Activated gamma-delta T cell treated with anti-CD3 and anti-CD28 coated beads, Interleukin-2, amount 50 U/mL, for 16 hours (primary cell): ENCODE results near the gene UBE2G2.

Experiments used
- DNase-seq: peaks from one replicate; pipeline ENCODE4 v3.0.0-alpha.2; 2020; ENCODE audit warnings: low read depth

The UBE2G2 gene

GRCh38 chr21:44724926-44725325 lies 76.7 kb downstream of the UBE2G2 start:
- no peak for DNase-seq

DNA sequence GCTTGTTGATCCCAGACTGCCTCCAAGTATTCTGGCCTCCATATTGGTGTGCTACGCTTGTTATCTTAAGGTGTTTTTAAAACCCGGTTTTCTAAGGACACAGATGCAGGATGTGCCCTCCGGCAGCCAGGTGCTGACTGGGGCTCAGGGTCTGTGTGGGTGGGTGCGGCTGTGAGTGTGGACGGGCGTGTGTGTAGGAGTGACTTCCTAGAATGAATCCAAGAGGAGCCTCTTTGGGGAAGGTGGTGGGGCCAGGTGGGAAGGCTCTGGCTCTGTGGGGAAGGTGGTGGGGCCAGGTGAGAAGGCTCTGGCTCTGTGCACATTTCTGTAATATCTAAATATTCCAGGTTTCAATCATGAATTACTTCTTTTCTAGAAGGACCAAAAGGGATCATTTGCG lies 77.4 kb downstream of the UBE2G2 start:
- no peak for DNase-seq

DNA sequence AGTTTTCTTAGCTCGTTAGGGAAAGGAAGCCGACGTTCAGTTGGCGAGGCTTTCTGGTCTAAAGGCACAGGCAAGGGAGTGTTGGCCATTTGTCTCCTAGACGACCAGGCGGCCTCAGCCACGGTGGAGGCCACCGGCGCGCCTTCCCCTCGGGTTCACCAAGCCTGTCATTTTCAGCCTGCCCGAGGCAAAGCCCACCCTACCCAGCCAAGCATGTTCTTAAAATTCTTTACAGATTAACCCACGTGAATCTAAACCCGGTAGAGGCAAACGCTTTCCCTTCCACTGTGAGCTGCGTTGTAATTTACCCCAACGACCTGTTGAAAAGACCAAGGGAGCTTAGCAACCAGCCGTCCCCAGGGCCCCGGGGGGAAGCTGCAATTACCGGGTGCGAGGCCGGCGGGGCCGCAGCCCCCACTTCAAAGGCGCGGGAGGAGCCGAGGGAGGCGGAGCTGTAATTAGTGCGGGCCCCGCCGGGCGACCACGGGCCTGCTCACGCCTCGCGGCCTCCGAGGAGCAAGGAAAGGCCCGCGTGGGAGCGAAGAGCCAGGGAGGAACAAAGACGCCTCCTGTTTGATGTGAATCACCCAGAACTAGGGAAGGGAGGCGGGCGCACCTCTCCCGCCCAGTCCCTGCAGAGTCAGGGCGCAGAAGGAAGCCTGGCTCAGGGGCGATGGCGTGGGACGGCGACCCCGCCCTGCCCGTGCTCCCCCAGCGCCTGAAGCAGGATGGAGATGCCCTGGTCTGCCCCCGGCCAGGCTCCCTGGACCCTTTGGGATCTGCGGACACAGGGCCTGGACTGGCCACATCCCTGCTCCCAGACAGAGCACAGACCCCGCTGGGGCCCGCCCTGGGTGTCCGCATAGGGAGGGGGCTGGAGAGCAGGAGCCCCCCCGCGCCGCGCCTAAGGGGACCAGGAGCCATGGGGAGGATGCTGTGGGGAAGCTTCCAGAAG lies 78.2 kb downstream of the UBE2G2 start:
- no peak for DNase-seq

GRCh38 chr21:44722731-44723130 lies 78.9 kb downstream of the UBE2G2 start:
- no peak for DNase-seq

GRCh38 chr21:44720170-44720569 lies 81.5 kb downstream of the UBE2G2 start:
- DNase-seq: no peak
